Neural cell (in vitro differentiated cells): ENCODE results near the gene FBXO40.

Experiments
- EP300 ChIP-seq: fragments of 450-650 bp; conservative IDR thresholded peaks from 2 replicates; pipeline ENCODE4 v1.6.1; 2014; ENCODE audit warnings: antibody characterized with exemption, mild to moderate bottlenecking, moderate library complexity; ENCODE audit not compliant: poor library complexity, severe bottlenecking
- EZH2 ChIP-seq: fragments of 200-600, 300-800 bp; shearing (Covaris generic), sonication (generic); IDR thresholded peaks from 2 replicates; pipeline ENCODE4 v1.6.1; 2014; ENCODE audit warnings: antibody characterized with exemption, low read length, borderline replicate concordance, mild to moderate bottlenecking; ENCODE audit not compliant: insufficient read depth, poor library complexity, severe bottlenecking
- MXI1 ChIP-seq: fragments of 450-650 bp; conservative IDR thresholded peaks from 2 replicates; pipeline ENCODE4 v1.6.1; 2014; ENCODE audit warnings: antibody characterized with exemption, mild to moderate bottlenecking; ENCODE audit not compliant: poor library complexity, severe bottlenecking
- TF ChIP-seq, protein P1 (sequence below): IDR thresholded peaks from 2 replicates; pipeline ENCODE4 v1.6.1; 2012; ENCODE audit warnings: borderline replicate concordance
- TF ChIP-seq, protein P2 (sequence below): fragments of 450-650 bp; IDR thresholded peaks from 2 replicates; pipeline ENCODE4 v1.5.1; 2014; ENCODE audit warnings: antibody characterized with exemption, mild to moderate bottlenecking, moderate library complexity; ENCODE audit not compliant: poor library complexity, severe bottlenecking

DNA sequence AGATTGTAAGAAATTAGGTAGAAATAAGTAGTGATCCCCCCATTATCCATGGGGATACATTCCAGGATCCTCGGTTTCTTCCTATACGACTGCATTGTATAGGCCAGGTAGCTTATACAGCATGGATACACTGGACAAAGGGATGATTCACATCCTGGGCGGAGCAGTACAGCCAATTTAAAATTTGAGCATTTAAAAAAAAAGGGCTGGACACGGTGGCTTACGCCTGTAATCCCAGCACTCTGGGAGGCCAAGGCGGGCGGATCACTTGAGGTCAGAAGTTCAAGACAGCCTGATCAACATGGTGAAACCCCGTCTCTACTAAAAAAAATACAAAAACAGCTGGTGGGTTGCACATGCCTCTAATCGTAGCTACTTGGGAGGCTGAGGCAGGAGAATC is 26.4 kb upstream of the FBXO40 start:
- TF ChIP-seq, protein P1, sequence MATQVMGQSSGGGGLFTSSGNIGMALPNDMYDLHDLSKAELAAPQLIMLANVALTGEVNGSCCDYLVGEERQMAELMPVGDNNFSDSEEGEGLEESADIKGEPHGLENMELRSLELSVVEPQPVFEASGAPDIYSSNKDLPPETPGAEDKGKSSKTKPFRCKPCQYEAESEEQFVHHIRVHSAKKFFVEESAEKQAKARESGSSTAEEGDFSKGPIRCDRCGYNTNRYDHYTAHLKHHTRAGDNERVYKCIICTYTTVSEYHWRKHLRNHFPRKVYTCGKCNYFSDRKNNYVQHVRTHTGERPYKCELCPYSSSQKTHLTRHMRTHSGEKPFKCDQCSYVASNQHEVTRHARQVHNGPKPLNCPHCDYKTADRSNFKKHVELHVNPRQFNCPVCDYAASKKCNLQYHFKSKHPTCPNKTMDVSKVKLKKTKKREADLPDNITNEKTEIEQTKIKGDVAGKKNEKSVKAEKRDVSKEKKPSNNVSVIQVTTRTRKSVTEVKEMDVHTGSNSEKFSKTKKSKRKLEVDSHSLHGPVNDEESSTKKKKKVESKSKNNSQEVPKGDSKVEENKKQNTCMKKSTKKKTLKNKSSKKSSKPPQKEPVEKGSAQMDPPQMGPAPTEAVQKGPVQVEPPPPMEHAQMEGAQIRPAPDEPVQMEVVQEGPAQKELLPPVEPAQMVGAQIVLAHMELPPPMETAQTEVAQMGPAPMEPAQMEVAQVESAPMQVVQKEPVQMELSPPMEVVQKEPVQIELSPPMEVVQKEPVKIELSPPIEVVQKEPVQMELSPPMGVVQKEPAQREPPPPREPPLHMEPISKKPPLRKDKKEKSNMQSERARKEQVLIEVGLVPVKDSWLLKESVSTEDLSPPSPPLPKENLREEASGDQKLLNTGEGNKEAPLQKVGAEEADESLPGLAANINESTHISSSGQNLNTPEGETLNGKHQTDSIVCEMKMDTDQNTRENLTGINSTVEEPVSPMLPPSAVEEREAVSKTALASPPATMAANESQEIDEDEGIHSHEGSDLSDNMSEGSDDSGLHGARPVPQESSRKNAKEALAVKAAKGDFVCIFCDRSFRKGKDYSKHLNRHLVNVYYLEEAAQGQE: no peak
- TF ChIP-seq, protein P2, sequence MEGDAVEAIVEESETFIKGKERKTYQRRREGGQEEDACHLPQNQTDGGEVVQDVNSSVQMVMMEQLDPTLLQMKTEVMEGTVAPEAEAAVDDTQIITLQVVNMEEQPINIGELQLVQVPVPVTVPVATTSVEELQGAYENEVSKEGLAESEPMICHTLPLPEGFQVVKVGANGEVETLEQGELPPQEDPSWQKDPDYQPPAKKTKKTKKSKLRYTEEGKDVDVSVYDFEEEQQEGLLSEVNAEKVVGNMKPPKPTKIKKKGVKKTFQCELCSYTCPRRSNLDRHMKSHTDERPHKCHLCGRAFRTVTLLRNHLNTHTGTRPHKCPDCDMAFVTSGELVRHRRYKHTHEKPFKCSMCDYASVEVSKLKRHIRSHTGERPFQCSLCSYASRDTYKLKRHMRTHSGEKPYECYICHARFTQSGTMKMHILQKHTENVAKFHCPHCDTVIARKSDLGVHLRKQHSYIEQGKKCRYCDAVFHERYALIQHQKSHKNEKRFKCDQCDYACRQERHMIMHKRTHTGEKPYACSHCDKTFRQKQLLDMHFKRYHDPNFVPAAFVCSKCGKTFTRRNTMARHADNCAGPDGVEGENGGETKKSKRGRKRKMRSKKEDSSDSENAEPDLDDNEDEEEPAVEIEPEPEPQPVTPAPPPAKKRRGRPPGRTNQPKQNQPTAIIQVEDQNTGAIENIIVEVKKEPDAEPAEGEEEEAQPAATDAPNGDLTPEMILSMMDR: no peak
- TF ChIP-seq EP300 (no peak), EZH2 (no peak), MXI1 (no peak)
